Mucosa of gallbladder (tissue), 1 donor: Measurements from ENCODE around the gene PTRH1. TPM values are rescaled to one million over a fixed set of nuclear protein-coding genes. Genes with fewer than 3 reads are reported as not detected.
A peak's percentile ranks its signal among the peaks of the same experiment; 100 is the strongest.
"Not testable (repeated sequence)": the region's sequence is repeated elsewhere in the genome, so short reads cannot be mapped to it uniquely, and the experiment has no call there.

Experiments used
- DNase-seq: peaks from one replicate; pipeline ENCODE4 v3.0.0-alpha.2; 2020; ENCODE audit warnings: low spot score
- total RNA-seq: library from RNA; stranded (reverse); gene quantifications from one replicate; pipeline ENCODE4 v1.2.1, GENCODE V29; 2021
- donor health status: DM: no; HTN: no; CAD: no.

Gene PTRH1, protein sequence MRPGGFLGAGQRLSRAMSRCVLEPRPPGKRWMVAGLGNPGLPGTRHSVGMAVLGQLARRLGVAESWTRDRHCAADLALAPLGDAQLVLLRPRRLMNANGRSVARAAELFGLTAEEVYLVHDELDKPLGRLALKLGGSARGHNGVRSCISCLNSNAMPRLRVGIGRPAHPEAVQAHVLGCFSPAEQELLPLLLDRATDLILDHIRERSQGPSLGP
- total RNA-seq = 19.5 TPM

DNA sequence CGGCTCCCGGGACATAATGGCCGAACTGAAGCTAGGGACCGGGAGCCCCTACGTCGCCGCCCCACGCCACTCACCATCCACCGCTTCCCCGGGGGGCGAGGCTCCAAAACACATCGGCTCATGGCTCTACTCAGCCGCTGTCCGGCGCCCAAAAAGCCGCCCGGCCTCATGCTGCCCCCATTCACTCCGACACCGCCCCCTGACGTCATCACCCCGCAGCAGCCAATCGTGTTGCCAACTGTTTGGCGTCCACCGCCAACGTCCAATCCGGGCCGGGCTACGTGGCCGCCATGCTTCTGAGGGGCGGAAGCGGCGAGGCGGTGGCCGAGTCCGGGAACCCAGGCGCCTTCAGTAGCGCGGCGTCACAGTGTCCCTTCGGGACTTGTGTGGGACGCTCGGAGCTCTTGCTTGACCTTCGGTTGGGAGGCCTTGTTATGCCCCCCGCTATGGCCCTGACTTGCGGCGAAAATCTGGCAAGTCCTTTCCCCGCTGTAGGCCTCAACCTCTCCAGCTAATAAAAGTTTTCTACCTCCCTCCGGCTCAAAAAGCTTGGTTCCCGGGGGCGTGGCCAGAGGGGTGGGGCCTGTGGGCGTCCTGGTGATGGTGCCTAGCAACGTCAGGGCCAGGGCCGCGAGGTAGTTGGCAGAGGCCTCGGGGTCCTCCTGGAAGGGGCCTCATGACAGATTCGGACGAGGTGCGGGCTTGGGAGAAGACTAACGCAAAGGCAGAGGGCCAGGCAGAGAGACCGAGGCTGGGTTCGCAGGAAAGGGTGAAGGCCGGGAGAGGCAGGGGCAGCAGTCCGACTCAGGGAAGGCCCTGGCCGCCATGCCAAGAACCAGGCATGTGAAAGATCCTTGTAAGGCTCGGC is at the start of gene PTRH1, which contains the start of gene TTC16:
Gene PTRH1 (minus strand): TSS at position 194 of the 868 bp plus-strand sequence. CDS start 24 bp downstream, at position 170.
Gene TTC16 (plus strand): TSS at position 610 of the 868 bp plus-strand sequence. CDS start 67 bp downstream, at position 677.
- peak; percentile 97 for DNase-seq

DNA sequence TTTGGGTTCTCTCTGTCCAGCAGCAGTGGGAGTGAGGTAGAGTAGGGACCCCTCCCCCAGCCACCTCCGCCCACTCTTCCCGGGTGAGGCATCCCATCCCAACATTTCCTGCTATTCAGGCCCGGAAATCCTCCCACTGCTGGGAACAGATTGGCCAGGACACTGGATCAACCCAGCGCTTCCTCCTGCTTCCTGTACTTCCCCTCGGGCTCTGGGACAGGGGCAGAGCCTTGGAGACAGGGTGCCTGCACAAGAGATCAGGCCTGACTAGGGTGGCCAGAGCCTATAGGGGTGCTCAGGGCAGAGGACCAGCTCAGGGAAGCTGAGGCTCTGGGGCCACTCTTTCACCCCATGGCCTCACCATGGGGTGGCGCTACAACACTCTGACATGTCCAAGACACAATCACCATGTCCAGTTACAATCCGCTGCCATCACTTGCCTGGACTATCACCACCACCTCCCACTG is 48.5 kb upstream of the PTRH1 start:
- DNase-seq = no peak

DNA sequence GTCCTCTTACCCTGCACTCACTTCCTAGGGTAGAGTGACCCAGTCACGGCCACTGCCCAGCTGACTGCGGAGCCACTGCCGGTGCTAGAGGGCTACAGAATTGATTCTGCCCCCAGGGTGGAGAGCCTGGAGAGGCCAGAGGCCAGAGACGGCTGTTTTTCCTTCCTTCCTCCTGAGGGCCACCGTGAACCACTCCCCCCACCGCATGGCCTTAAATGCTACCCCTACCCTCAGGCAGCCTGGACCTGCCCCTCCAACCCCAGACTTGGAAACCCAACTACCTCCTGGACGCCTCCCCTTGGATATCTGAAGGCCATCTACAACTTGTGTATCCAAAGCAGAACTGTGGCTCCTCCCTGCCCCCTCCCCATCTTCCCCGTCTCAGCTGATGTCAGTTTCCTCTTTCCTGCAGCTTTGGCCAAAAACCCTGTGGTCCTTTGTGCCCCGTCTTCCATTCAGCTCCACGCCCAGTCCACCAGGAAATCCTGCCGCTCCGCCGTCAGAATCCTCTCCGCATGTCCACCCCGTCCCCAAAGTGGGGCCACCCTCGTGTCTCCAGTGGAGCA is 46.7 kb upstream of the PTRH1 start:
- no peak for DNase-seq

DNA sequence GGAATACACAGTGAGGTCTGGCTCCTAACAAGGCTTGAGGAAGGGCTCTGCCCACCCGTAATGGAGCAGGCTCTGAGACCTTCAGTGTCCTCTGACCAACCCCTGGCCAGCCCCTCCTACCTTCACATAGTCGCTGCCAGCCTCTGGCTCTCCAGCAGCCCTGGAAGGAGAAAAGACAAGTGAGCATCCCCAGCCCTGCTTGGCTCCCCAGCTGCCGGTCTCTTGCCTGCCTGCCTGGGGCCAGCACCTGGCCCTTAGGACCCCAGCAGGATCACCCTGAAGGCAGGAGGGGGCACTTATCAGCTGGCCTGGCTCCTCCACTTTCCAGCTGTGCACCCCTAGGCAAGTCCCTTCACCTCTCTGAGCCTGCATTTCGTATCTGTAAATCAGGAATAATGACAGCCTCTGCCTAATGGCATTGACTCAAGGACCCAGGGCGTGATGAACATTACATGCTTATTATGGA is 46.1 kb upstream of the PTRH1 start:
- no peak for DNase-seq

DNA sequence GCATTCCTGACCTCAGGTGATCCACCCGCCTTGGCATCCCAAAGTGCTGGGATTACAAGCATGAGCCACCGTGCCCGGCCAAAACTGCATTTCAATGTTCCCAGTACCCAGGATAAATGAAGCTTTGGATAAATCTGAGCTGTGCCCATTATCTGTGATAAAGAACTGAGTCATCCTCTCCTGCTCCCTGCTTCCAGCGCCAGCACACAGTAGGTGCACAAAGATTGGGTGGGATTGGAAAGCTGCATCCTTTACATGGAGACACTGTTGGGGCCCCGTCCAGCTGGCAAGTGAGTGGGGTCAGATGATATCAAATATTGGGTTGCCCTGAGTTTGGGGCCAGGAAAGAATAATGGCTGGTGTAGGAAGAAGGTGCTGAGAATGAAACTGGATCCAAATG is 45.6 kb upstream of the PTRH1 start:
- DNase-seq = no peak

DNA sequence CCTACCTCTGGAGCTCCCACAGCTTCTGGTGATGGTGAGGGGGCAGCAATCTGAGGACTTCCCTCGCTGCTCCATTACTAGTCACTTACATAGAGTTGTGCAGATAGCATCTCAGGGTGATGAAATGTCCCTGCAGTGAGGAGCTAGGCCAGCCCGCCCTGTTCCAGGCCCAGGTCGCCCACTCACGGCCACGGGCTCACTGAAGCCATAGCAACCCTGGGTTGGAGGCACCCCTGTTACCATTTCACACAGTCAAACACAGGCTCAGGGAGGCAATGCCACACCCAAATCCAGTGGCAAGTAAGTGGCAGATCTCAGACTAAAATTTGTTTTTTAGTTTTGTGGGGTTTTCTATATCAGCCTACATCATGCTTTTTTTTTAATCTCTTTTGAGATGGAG is 43.4 kb upstream of the PTRH1 start:
- DNase-seq = no peak

DNA sequence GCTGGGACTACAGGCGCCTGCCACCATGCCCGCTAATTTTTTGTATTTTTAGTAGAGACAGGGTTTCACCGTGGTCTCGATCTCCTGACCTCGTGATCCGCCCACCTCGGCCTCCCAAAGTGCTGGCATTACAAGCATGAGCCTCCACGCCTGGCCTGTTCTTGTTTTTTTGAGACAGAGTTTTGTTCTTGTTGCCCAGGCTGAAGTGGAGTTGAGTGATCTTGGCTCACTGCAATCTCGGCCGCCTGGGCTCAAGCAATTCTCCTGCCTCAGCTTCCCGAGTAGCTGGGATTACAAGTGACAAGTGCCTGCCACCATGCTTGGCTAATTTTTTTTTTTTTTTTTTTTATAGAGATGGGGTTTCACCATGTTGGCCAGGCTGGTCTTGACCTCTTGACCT is 41.3 kb upstream of the PTRH1 start:
- not testable (repeated sequence) for DNase-seq

DNA sequence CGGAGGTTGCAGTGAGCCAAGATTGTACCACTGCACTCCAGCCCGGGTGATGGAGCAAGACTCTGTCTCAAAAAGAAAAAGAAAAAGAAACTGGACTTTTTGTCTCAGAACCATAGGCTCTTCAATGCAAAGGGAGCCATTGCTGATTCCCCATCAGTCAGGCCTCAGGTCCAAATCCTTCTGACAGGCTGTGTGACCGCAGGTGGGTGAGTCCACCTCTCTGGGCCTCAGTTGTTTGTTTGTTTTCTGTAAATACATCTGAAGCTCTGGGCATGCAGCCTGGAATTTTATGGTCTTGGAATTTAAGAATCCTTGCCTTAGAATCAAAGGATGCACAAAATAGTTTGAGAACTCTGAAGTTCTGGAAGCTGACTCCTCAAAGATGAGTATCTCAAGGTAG is 40.8 kb upstream of the PTRH1 start:
- DNase-seq = no peak

DNA sequence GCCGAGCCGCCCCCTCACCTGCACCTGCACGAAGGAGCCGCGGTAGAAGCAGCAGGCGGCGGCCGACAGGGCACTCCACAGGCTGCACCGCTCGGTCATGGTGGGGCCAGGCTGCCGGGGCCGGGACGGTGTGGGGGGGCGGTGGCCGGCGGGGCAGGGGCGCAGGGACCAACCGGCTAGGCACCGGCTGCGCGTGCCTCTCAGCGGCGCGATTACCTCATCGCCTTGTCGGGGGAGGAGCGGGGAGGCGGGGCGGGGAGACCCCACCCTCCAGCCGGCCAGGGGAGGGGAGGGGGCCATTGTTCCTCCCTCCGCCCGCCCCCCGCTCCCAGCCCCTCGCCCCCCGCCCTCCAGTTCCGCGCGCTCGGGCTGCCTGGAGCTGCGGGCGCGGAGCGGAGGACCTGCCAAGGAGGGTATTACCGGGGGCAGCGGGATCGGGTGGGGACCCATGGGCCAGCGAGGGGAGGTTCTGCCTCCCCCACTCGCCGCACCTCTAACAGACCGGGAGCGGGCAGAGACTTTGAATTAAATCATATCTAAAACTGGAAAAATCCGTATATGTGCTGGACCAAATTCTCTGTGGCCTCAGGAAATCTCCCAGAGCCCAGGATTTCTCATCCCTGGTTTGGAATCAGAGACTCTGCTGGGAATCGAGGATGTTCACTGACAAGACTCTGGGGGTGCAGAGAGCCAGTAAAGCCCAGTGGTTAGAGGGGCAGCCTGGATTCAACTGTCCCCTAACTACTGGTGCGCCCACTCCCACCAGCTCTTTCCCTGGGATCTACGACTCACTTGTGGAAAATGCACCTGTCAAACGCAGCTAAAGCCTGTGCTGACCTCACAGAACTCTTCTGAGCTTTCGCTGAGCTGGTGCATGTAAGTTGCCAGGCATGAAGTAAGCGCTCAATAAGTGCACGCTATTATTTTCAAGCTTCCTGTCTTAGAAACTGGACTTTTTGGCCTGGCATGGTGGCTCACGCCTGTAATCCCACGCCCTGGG is 39.9 kb upstream of the PTRH1 start:
- no peak for DNase-seq

DNA sequence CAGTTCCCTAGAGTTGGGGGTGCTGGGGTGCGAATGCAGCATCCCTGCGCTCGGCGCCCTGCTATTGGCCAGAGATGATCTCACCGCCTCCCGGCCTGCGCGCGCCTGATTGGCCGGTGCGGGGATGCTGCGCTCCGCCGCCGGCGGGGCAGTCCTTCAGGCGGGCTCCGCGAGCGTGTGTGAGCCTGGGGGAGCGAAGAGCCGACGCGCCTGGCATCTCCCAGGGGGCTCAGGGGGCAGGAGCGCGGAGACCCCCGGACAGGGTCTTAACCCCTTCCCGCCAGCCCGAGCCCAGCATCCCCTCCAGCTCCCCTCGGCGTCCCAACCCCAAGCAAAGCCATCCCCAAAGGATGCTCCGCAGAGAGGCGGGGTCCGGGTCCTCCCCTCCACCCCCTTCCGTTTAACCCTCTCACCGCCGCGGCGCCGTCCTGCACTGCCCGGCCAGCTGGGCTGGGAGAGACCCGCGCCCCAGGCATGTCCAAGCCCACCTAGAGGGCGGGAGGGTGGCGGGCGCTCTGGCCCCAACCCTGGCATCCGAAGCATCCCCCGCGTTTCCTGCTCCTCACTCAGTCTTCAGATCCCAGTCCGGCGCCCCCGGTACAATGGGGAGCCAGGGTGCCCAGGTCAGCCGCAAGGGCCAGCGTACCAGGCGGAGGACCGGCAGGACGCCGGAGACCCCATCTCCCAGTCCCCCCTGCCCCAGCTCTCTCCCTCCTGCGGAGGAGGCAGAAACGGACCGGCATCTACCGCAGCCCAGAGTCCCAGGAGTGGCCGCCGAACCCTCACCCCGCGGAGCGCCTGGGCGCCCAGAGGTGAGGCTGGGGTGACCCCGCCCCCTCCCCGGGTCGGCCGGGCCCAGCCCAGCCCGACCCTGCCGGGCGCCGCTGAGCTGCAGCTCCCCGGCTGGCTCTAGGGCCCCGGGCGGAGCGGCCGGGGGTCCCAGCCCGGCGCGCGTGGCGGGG is 38.9 kb upstream of the PTRH1 start:
- no peak for DNase-seq

DNA sequence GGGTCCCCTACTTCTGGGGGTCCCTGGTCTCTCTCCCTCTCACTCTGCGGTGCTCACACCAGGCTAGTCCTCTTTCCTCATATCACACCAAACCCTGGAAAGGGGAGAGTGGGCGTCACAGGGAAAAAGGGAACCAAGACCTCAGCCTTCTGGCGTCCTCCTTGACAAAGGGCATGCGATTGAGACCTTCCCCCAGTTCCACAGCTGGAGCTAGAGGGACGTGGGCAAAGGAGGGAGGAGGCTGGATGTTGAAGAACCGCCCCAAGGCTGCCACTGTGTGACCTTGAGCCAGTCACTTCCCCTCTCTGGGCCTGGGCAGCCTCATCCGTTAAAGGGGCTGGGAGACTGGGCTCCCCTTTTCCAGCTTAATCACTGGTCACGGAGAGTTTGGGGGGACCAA is 38.2 kb upstream of the PTRH1 start:
- DNase-seq = no peak

DNA sequence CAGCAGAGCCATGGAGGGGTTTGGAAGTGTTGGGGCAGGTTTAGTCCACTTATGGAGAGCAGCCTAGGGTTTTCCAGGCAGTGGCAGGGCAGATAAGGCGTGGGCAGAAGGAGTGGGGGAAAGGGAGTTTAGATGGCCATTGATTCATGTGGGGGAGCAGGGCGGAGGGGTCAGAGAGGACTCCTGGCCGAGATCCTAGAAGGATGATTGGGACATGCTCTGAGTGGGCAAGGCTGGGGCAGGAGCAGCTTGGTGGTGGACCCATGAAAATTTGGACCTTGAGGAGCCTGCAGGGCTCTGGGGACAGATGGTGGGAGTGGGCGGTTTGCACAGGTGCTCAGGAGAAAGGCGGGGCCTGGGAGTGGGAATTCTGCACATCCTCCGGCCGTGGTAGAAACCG is 37.7 kb upstream of the PTRH1 start:
- DNase-seq = no peak

DNA sequence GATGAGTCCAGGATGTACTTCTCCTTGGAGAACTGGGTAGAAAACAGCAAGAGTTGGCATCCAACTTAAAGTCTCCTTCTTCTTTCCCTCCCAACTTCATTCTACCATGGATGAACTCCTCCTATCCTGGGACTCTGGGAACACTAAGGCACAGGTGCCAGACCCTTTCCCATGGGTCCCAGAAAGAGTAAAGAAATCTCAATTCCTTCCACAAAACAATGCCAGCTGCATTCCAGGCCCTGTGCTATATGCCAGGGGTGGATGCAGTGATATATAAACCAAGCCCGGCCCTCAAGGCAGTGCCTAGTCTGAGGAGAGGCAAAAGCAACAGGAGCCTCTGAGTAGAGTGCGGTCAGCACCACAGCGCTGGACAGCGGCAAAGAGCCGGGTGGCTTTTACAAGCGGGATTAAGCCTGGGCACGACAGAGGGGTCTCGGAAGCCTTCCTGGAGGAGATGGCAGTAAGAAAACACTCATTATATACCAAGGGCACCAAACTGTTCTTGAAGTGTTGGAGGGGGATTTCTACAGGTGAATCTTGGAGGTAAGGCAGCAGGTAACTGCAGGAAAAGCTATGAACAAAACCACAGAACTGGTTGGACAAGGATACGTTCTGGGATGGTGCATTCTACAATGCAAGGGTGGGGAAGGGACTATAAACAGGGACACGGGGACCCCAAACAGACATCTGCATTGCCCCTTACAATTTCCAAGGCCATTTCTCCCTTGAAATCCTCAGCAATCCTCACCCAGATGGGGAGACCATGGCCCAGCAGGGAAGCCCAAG is 36.0 kb upstream of the PTRH1 start:
- DNase-seq = no peak

DNA sequence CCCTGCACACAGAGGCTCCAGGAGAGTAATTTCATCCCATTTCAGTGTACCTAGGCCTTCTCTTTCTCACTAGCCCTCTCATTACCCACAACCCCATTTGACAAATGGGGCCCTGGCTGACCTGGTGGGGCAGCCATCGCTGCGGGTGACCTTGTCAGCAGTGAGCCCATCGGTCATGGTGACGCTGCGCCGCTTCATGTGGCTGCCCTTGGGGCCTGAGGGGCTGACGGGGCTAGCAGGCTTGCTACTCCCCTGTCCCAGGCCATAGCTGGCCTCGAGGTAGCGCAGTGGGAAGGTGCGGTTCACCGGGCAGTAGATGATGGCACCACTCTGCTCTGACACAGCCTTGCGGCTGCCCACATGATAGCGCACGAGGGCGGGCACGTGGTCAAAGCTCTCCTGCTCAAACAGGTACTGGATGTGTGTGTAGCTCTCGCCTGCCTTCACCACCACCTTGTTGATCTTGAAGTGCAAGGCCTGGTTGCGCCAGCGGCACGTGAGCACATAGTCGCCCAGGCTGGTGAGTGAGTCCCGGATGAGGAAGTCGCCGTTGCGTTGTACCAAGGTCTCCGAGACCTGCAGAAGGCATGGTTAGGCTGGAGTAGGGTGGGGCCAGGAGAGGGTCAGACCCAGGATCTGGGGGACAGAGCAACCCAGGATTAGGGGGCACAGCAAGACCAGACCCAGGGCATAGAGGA is 33.8 kb upstream of the PTRH1 start:
- no peak for DNase-seq

DNA sequence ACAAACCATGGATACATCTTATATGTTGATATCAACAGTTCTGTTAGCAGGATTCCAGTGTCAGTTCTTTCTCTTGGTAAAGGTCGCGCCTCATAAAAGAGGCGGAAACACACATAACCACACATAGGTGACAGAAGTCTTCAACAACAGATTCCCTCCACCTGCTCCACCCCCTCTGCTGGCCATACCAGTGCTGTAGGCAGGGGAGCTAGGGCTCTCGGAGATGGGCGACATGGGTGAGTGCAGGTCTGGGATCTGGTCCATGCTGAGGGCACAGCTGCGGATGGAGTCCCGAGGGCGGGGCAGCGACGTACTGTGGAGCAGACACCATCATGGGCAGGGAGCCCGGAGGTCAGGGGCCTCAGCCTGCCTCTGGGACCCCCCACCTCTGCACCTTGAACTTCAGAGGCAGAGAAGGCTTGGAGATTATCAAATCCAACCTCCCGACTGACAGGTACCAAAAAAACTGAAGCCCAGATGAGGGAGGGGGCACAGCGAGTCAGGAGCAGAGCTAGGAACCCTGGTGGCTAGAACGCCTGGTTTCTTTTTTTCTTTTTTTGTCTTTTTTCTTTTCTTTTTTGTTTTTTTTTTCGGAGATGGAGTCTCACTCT is 31.6 kb upstream of the PTRH1 start:
- no peak for DNase-seq

DNA sequence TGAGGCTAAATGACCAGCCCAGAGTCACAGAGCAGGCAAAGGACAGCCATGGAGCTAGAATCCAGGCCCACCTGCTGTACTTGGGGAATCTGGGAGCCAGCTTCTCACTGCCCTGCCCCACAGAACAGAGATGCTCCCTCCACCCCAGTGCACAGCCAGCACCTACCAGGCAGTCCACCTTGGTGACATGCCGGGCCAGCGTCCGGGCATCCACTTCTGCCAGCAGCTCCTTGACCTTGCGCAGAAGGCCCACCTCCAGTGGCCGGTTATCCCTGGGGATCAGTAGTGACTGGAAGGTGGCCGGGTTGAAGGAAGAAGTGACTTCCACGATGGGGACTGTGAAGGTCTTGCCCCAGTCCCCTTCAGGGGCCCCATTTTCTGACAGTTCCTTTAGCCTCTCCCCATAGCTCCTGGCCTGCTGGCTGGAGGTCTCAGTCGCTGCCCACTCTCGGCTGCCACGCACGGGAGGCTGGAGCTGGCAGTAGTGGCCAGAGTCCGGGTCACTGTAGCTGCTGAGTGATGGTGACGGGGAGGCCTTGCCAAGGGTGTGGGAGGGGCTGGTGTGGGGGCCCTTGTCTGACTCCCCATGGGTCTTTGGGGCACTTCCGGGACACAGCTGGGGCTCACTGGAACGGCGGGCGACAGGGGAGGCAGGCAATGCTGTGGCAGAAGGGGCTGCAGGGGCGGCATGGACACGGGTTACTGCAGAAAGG is 29.1 kb upstream of the PTRH1 start:
- no peak for DNase-seq

DNA sequence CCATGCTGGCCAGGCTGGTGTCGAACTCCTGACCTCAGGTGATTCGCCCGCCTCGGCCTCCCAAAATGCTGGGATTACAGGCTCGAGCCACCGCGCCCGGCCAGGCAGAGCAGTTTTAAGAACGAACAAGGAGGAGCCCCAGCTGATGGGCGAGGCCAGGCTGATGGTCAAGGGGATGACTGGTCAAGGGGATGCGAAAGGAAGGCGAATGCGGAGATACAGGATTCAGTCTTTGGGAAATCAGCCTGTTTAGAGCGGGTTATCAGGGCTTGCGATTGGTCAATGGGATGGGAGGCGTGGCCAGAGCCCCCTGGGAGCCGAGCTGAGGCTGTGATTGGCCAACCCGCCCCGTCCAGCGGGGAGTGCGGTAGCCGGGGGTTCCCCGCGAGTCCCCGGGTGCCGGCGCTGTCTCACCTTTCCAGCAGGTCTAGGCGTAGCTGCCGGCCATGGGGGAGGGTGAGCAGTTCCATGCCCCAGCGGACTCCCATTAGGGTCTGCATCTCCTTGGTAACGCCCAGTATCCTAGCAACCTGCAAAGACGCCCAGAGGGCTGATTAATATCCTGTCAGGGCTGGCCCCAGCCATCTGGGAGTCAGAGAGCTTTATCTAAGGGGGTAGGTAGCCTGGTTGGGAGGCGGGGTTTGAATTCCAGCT is 27.1 kb upstream of the PTRH1 start:
- no peak for DNase-seq
